ENCODE data around the gene SSBP3.

DNA sequence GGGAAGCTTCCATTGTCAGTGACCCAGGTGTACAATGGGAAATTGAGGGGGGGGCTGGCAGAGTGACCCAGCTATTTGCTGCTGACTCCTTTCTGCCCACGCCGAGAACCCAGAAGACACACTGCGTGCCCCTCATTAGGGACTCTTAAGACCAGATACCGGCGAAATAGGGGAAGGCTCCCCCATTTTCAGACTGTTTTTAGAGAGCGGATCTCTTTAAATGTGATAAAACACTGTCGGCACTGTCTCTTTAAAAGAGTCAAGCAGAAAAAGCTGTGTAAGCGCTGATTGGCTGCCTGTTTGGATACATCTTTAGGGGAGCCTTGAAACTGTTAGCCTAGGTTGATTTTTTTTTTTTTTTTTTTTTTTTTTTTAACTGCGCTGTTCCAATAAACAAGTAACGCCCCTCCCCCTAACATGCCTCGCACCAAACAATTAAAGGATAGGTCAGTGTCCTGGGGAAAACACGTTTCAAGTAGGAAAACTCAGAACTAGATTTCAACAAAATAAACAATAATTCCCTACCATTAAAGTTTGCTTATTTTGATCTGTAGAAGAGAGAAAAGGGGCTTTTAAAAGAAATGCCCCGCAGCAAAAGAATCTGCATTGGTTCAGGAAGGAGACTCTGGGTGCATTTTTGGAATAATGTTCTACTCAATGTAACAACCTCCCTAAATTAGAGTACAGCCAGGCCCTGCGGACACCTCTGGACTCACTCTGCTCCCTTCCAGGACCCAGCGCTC is 1.4 kb upstream of the SSBP3 start:
- TF ChIP-seq, protein P1, sequence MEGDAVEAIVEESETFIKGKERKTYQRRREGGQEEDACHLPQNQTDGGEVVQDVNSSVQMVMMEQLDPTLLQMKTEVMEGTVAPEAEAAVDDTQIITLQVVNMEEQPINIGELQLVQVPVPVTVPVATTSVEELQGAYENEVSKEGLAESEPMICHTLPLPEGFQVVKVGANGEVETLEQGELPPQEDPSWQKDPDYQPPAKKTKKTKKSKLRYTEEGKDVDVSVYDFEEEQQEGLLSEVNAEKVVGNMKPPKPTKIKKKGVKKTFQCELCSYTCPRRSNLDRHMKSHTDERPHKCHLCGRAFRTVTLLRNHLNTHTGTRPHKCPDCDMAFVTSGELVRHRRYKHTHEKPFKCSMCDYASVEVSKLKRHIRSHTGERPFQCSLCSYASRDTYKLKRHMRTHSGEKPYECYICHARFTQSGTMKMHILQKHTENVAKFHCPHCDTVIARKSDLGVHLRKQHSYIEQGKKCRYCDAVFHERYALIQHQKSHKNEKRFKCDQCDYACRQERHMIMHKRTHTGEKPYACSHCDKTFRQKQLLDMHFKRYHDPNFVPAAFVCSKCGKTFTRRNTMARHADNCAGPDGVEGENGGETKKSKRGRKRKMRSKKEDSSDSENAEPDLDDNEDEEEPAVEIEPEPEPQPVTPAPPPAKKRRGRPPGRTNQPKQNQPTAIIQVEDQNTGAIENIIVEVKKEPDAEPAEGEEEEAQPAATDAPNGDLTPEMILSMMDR (IDR thresholded peaks at IDR 0.05; ENCODE audit: insufficient read depth, low read length), result no peak
- TF ChIP-seq GABPA (IDR thresholded peaks at IDR 0.05; ENCODE audit: low read depth) (no peak; the same call in 1 of the 2 replicates), SPI1 (IDR thresholded peaks at IDR 0.05; ENCODE audit: borderline replicate concordance, low read depth) (no peak)
- TF ChIP-seq, protein P2, sequence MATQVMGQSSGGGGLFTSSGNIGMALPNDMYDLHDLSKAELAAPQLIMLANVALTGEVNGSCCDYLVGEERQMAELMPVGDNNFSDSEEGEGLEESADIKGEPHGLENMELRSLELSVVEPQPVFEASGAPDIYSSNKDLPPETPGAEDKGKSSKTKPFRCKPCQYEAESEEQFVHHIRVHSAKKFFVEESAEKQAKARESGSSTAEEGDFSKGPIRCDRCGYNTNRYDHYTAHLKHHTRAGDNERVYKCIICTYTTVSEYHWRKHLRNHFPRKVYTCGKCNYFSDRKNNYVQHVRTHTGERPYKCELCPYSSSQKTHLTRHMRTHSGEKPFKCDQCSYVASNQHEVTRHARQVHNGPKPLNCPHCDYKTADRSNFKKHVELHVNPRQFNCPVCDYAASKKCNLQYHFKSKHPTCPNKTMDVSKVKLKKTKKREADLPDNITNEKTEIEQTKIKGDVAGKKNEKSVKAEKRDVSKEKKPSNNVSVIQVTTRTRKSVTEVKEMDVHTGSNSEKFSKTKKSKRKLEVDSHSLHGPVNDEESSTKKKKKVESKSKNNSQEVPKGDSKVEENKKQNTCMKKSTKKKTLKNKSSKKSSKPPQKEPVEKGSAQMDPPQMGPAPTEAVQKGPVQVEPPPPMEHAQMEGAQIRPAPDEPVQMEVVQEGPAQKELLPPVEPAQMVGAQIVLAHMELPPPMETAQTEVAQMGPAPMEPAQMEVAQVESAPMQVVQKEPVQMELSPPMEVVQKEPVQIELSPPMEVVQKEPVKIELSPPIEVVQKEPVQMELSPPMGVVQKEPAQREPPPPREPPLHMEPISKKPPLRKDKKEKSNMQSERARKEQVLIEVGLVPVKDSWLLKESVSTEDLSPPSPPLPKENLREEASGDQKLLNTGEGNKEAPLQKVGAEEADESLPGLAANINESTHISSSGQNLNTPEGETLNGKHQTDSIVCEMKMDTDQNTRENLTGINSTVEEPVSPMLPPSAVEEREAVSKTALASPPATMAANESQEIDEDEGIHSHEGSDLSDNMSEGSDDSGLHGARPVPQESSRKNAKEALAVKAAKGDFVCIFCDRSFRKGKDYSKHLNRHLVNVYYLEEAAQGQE (IDR thresholded peaks at IDR 0.05; ENCODE audit: insufficient replicate concordance, low read depth), result no peak

Data from HL-60 (cell line).